NCI-H446 (cell line): ENCODE results near the gene PITPNC1.
"Not testable (repeated sequence)": the region's sequence is repeated elsewhere in the genome, so short reads cannot be mapped to it uniquely, and the experiment has no call there.

Experiments used
- DNase-seq, 2 experiments: peaks; one replicate each; lab custom pipeline; 2025; lab: John Stamatoyannopoulos, UW

PITPNC1 gene

DNA sequence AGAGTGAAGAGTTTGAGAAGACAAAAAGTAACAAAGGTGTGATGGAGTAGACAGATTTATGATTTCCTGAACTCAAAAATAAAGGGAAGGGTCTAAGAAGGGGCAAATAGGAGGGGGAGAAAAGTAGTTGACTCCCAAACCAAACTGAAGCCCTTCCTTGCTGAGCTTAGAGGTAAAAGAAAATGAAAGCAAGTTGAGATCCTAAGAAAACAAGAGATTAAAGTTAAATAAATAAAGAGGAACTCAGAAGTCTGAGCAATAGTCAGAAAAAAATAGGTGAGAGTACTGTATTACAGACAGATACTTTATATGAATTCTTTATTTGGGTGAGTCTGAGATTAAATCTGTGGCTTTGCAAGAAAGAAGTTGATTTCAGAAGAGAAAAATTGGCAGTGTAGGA lies 7.4 kb upstream of the PITPNC1 start:
- DNase-seq, result no peak

DNA sequence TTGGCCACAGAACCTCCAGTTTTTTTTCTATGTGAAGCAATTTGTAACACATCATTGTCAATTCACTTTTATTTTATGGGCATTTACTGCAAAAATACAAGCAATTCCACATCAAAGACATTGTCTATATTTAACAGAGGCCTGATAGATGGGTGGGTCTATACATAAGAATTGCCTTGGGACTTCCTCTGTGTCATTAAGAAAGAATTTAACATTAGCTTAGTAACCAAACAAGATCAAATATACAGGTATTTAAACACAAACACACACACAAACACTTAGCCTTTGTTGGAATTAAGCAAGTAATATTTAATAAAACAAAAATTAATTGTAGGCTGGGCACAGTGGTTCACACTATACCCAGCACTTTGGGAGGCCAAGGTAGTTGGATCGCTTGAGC lies 4.3 kb upstream of the PITPNC1 start:
- DNase-seq, result no peak

DNA sequence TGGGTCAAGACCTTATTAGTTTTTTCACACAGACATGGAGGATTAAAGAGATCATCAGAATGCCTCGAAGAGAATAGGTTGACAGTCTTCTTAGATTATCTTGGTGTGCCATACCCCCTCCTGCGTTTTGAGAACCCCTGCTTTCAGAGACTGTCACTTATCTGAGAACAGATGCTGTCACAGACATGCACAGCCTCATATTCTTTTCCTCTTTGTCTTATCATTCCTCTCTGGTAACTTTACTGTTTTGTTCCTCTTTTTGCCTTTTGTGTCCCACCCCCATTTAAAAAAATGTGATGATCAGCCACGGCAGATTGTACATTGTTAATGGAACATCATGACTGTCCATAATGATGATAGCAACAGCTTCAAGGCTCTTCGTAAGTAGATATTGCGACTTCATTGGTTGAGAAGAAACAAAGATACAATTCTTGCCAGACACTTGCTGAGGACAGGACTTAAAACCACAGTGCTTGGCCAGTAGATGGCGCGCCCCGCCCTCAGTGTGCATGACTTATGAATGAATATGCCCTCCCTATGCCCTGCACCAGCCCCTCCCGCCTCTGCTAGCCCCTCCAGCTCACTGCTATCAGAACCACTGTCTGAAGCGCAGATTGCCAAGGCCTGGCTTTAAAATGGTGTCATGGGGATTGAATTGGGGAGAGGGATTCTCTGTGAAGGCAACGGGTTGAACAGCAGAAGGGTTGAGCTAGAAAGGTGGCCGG lies 2.6 kb upstream of the PITPNC1 start:
- peak; percentile 62 to 85 for DNase-seq

DNA sequence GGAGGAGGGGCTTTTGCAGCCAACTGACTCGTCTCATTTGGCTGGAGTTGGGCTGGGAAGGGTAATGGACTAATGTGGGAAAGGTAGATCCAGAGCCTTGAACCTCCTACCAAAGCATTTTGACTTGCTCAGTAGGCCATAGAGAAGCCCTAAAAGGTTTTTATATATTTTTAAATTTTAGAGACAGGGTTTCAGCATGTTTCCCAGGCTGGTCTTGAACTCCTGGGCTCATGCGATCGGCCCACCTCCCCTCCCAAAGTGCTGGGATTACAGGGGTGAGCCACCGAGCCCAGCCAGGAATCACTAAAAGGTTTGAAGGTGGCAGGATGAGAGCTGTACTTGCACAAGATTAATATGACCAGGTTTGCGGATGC lies 2.0 kb upstream of the PITPNC1 start:
- no peak for DNase-seq

DNA sequence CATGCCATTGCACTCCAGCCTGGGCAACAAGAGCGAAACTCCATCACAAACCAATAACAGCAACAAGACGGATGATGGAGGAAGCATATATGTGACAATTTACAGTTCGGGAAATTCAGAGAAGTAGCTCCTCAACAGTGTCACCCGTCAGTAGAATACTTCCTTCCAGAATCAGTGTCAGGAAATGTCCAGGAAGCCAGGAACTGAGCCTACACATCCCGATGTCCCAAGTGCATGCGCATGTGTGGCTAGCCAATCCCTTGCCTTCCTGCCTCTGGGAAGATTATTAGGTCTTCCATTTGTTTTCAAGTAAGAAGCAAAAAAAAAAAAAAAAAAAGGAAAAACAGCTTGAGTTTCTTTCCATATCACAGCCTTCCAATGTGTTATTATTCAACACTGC lies 1.4 kb upstream of the PITPNC1 start:
- DNase-seq, result no peak

DNA sequence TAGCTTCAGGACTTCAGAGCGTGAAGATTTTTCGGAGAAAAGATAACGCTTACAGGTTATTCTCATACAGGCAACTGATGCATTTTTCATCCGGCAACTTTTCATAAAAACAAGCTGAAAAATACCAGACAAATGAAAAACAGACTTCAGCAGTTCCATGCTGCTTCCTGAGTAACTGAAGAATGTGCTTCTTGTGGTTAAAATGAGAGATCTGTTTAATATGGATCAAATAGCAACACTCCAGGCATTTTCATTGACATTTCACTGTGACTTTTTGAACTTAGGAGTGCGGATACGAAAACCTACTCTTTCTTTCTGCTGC lies 705 bp upstream of the PITPNC1 start:
- DNase-seq, result no peak

DNA sequence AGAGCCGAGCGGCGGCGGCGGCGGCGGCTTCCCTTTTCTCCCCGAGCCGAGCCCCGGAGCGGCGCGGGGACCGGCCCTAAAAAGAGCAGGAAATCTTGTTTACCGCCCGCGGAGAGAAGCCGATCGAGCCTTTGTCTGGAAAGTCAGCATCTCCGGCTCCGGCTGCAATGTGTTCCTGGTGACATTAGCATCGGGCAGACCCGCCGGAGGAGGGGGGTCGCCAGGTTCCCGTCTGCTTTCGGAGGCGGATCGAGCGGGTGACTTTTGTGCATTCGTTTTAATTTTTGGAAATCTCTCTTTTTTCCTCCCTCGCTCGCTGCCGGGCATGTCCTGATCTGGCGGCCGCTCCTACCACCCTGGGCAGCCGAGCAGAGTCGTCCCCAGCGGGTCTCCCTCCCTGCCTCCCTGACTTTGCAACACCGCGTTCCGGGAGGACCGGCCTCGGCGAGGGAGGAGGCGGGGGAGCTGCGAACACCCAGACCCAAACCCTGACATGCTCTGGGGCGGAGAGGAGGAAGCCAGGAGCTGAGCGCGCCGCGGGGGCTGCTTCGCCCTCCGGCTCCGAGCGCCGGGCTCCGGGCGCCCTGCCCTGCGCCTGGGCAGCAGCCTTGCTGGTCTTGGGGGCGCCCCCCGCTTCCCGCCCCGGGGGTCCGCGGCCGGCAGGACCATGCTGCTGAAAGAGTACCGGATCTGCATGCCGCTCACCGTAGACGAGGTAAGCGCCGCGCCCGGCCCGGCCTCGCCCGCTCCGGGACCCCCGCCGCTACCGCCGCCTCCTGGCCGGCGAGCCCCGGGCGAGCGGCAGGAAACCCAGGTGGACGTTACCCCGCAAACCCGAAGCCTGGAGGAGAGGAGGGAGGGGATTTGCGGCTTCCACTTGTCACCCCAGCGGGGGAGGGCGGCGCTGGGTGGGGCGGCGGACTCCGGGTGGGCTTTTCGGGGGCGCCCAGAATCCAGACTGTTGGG lies 690 bp downstream of the PITPNC1 start:
- peak in 1 of 2 experiments; percentile 37 for DNase-seq

DNA sequence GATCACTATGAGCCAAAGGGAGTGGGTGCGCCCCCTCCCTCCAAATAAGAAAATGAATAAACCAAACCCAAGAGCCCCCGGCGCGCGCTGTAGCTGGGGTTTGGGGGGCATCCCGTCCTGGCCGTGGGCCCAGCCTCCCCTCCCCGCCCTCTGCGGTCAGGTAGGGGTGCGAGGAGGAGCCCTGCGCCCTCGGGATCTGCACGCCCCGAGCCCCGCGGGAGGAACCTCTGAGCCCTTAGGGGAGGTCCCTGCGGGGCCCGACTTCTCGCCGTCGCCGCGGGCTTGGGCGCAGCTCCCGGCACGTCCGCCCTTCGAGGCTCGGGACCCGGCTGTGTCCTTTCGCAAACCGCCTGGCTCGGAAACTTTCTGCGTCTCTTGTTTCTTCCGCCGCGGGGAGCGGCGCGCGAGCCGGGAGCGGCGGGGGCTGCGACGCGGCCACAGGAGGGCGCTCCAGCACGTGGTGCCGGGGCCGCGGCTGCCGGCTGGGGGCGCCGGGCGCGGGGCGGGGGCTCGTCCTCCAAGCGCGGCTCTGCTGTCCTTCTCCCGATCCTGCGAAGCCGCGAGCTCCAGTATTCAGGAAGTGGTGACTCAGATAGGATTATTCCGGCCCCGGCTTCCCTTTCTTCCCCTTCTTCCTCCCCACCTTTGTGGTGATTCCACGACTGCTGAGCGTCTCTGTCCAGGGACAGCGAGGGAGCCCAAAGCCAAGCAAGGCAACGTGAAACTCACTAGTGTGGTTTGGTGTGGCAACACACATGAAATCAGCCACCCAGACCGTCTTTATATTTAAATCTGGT lies 1.6 kb downstream of the PITPNC1 start:
- peak; percentile 23 to 82 for DNase-seq

DNA sequence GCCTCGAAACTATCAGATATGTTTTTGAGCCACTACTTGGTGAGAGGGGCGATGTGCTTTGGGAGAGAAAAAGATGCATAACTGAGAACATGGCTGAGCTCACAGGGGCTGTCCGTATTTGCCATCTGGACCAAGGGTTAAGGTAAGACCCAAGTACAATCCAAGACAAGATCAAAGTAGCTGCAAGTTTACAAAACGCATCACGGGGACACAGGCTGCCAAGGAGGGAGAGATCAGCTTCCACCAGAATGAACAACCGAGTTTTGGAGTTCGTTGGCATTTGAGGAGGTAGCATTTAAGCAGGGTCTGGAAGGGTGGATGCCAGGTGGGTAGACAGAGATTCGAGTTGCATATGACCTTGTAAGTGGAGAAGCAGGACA lies 2.2 kb downstream of the PITPNC1 start:
- DNase-seq, result no peak

DNA sequence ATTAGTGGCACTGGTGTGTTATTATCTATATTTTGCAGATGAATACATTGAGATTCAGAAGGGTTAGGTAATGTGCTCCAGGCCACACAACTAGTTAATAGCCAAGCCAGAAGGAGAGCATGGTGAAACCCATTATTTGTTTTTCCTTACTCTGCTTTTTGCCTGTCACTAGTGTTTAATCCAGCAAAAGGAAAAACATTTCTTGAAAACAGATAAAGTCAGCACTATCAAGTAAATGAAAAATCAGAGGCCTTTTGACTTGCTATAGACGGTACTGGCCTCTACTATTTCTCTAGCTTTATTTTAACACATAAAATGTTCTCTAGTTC lies 4.8 kb downstream of the PITPNC1 start:
- DNase-seq, result no peak

DNA sequence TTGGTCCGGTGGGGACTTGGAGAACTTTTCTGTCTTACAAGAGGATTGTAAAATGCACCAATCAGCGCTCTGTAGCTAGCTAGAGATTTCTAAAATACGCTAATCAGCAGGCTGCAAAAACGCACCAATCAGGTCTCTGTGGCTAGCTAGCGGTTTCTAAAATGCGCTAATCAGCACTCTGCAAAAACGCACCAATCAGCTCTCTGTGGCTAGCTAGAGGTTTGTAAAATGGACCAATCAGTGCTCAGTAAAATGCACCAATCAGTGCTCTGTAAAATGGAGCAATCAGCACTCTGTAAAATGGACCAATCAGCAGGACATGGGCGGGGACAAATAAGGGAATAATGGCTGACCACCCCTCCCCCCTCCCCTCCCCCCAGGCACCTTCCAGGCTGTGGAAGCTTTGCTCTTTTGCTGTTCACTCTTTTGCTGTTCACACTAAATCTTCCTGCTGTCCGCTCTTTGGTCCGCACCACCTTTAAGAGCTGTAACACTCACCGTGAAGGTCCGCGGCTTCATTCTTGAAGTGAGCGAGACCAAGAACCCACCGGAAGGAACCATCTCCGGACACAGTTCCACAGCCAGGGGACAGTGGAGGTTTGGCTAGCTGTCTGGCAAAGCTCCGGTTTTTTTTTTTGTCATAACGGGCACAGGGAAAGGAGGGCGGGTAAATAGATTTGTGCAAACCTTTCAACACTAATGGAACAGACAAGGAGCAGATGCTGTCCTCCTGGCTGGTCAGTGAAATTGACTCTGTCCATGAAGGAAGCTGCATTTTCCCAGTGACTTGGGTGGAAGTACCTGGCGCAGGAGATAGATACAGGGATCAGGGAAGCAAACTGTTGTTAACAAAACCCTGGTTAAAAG lies 8.3 kb downstream of the PITPNC1 start:
- DNase-seq, result no peak

DNA sequence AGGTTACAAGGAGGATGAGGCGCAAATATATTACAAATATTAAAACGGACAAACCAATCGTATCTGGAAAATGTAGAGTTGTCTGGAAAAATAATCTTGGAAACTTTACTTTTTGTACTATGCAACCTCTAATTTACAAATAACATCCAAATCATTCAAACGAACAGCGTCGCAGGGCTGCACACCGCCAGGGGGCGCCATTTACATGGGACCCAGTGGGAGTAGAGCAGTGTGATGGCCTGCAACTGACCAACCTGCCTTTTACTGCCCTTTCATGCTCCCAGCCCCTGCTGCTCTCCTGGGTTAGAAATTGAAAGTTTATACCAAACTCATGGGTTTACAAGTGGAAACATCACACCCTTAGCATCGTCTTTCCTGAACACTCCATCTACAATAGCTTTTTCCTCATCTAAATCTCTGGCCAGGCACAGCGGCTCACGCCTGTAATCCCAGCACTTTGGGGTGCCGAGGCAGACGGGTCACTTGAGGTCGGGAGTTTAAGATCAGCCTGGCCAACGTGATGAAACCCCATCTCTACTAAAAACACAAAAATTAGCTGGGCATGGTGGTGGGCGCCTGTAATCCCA lies 10.0 kb downstream of the PITPNC1 start:
- DNase-seq, result peak; percentile 23 to 38

DNA sequence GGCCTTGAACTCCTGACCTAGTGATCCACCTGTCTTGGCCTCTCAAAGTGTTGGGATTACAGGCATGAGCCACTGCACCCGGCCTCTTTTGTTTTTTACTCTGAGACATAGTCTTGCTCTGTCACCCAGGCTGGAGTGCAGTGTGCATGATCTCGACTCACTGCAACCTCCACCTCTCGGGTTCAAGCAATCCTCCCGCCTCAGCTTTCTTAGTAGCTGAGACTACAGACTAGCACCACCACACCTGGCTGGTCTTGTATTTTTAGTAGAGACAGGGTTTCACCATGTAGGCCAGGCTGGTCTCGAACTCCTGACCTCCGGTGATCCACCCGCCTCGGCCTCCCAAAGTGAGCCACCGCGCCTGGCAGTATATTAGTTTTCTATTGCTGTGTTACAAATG lies 11.5 kb downstream of the PITPNC1 start:
- DNase-seq, result not testable (repeated sequence)

DNA sequence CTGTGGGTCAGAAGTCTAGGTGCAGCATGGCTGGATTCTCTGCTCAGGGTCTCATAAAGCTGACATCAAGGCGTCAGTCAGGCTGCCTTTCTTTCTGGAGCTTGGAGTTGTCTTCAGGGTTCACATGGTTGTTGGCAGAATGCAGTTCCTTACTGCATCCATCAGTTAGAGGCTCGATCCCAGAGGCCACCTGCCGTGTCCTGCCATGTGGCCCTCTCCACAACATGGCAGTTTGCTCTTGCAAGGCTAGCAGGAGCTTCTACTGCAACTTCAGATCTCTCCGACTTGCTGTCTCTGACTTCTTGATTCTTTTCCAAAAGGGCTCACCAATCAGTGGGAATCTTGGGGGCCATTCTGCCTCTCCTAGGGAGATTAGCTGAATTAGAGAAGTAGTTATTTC lies 11.9 kb downstream of the PITPNC1 start:
- DNase-seq, result peak in 1 of 2 experiments; percentile 12

DNA sequence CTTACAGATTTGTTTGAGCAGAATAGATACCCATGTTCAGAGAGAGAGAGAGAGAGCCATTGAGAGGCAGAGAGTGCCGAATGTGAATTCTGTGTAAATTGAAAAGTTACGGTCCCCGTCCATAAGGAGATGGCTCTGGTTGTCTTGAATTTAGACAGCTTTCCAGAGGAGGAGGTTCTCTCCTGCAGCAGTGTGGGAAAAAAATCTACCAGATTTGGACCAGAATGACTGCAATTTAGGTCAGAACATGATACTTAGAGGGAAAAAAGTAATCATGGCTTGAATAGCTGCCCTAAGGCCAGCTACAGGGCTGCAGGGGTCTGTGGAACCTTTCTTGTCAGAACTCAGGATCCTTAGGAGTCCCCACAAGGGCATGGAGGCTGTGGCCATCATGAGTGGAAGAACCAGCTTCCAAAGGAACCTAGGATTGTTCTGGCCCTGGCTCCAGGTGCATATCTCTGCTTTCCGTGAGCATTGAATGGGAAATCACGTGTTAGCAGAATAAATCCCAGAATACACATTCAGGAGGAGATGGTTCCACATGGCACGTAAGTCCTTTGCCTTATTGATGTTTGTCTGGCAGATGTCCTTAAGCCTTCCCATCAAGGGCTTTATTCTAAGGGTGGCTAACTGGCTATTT lies 13.0 kb downstream of the PITPNC1 start:
- DNase-seq, result no peak

DNA sequence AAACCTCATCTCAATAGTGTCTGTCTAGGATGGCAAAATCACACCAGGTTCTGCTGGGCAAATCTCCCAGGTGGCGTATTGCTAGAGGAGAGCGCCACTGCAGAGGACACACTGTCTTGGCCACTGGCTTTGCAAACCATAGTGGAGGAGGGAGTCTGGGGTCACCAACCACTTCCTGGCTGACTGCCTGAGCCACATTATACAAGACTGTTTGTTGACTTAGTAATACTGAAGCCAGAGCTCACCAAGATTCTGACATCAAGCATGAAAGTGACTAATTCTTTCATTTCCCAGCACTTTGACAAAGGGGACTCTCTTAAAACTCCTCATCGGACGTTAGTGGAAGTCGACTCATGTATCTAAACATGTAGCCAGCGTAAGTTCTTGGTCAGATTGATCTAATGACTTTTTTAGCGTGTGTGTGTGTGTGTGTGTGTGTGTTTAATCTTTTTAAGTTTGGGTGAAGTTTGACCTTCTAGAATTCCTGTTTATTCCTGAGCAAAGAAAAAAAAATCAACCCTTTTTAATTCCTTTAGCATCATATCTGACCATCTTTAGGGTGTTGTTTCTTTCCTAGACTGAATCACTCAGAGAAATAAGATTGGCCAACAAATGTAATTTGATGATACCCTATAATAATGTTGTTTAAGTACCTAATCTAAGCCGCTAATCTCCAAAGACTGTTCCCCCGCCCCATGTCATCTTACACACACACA lies 13.7 kb downstream of the PITPNC1 start:
- peak in 1 of 2 experiments; percentile 37 for DNase-seq

DNA sequence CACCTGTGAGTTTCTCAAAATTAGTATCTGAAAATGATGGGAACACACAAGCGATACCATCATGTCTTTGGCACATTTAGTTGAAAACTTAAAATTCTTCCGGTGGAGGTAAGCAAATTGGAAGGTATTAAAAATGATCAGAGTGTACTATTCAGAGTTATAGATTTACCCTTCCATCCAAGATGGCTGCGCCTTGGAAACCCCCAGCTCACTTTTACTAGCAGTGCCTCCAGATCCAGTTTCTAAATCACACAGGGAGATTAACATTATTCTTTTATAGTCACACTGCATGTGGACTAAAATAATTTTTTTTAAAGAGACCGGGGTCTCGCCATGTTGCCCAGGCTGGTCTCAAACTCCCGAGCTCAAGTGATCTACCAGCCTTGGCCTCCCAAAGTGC lies 15.0 kb downstream of the PITPNC1 start:
- DNase-seq, result no peak

DNA sequence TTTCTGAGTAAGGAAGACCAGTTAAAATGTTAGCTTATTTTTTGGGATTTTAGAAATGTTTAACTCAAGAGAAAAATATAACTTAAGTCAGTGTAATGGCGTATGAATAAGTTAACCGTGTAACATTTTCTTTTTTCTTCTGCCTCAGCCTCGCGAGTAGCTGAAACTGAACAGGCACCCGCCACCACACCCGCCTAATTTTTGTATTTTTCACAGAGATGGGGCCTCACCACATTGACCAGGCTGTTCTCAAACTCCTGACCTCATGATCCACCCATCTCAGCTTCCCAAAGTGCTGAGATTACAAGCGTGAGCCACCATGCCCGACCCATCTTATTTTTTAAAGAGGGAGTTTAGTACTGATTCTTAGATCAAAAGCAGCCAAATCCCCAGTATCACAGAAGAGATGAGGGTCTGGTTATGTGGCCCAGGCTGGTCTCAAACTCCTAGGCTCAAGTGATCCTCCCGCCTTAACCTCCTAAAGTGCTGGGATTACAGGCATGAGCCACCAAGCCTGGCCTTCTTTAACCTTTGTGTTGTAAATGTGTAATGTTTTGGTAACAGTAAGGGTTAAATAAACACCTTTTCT lies 16.8 kb downstream of the PITPNC1 start:
- DNase-seq, result no peak

DNA sequence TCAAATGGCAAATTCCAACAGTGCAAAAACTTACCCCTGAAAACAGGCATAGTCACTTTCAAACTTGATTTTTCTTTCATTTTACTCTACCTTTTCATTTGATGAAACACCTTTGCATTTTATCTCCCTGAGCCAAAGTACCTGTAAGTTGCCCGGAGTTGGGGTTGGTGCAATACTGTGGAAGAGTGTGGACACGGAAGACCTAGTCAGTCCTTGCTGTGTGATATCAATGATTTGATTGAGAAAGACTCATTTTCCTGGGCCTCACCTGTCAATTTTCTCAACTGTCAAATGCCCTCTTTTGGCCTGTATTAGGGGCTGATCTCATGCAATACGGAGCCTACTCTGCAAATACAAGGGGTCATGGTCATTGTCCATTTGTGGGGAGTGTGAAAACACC lies 22.6 kb downstream of the PITPNC1 start:
- no peak for DNase-seq

DNA sequence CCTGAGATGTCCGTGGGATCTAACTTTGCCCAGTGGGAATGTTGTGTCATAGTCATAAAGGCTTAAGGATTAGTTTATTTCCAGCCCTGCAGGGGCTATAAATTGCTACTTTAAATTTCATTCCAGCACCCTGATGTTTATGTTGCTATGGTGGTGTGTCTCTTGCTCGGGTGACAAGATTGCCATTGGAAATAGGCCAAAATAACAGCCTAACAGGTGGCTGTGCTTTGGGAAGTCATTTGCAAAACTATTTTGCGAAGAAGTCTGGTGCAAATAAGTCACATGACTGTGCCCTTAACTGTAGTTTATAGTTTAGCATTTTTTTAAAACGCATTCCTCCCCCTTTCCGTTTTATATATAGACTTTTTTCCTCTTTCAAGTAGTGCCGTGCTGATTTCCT lies 23.1 kb downstream of the PITPNC1 start:
- no peak for DNase-seq
